HepG2 (cell line): ENCODE measurements around the gene SLC45A3. TPM values are rescaled to one million over a fixed set of nuclear protein-coding genes. Genes with fewer than 3 reads are reported as not detected.

ENCODE experiments used
- ATAC-seq: fragments of 200-7000 bp; cut with Tn5 transposase; 3 replicates; pipeline ENCODE4 v1.9.1; 2020; ENCODE audit warnings: mild to moderate bottlenecking, moderate library complexity
- BruUV-seq: library from RNA; stranded (reverse); fragments of 400-500 nt; replicated peaks from 2 replicates; lab custom pipeline; 2021; lab: Mats Ljungman, UMichigan
- CTCF ChIA-PET: fragments of 300-600 bp; formaldehyde crosslinking; extraction: SDS; loops from one replicate; lab custom pipeline; 2021; ENCODE audit warnings: low total read pairs, inconsistent platforms, low intra/inter-chr PET ratio; lab: Yijun Ruan, JAX
- POLR2A ChIA-PET: fragments of 350-600 bp; sonication (Branson Sonifier 250); formaldehyde crosslinking; loops from one replicate; lab custom pipeline; 2020; ENCODE audit warnings: antibody characterized with exemption, inconsistent platforms; lab: Yijun Ruan, JAX
- DNase-seq: peaks from one replicate; pipeline ENCODE4 v3.0.0-alpha.2; 2015; ENCODE audit warnings: low spot score
- FAIRE-seq: peaks from 3 replicates; lab custom pipeline; 2011; peaks lifted over from hg19 to GRCh38; lab: Jason Lieb, UNC
- H2AFZ ChIP-seq: one replicate; pipeline ENCODE4 v1.6.1; 2011; ENCODE audit warnings: low read length, inconsistent platforms
- H3K27ac ChIP-seq: fragments of 300-600 bp; 3 replicates; pipeline ENCODE4 v1.8.0; 2011; ENCODE audit warnings: mixed run types, mild to moderate bottlenecking, mixed read lengths, low read length, inconsistent platforms; ENCODE audit not compliant: insufficient read depth; ENCODE audit errors: extremely low read length
- H3K27me3 ChIP-seq, 2 experiments: fragments of 200-600 bp in 1 of 2; 2 replicates in 1 of 2; 3 replicates in 1 of 2; pipeline versions ENCODE4 v1.6.0 to v1.8.0; 2011; ENCODE audit warnings: low read length in 2 of 2, mild to moderate bottlenecking in 2 of 2, moderate library complexity in 2 of 2, inconsistent platforms in 1 of 2; ENCODE audit not compliant: insufficient read depth in 2 of 2, control insufficient read depth in 1 of 2
- H3K36me3 ChIP-seq, 2 experiments: fragments of 200-600 bp in 1 of 2; replicated peaks in 1 of 2; 2 replicates in 1 of 2; 3 replicates in 1 of 2; pipeline versions ENCODE4 v1.5.1 to v1.8.0; 2011; ENCODE audit warnings: low read length in 2 of 2, inconsistent platforms in 1 of 2; ENCODE audit not compliant: insufficient read depth in 2 of 2, control insufficient read depth in 1 of 2
- H3K4me1 ChIP-seq: 2 replicates; pipeline ENCODE4 v1.5.1; 2012; ENCODE audit warnings: low read length, inconsistent platforms; ENCODE audit not compliant: insufficient read depth
- H3K4me2 ChIP-seq: 2 replicates; pipeline ENCODE4 v1.6.0; 2011; ENCODE audit warnings: low read depth, low read length, inconsistent platforms
- H3K4me3 ChIP-seq, 3 experiments: fragments of 200-600 bp in 1 of 3; sonication (generic), shearing (Covaris generic) in 1 of 3; replicated peaks in 1 of 3; 2 replicates each; pipeline ENCODE4 v1.5.1; 2011 to 2016; ENCODE audit warnings: low read length in 3 of 3, inconsistent platforms in 2 of 3, low read depth in 2 of 3, mild to moderate bottlenecking in 2 of 3, control low read depth in 1 of 3, mixed read lengths in 1 of 3; ENCODE audit not compliant: insufficient read depth in 1 of 3
- H3K79me2 ChIP-seq: one replicate; pipeline ENCODE4 v1.6.1; 2011; ENCODE audit warnings: low read length, inconsistent platforms; ENCODE audit not compliant: insufficient read depth
- H3K9ac ChIP-seq: 2 replicates; pipeline ENCODE4 v1.6.0; 2011; ENCODE audit warnings: mild to moderate bottlenecking, low read depth, low read length, inconsistent platforms; ENCODE audit not compliant: insufficient read depth
- H3K9me3 ChIP-seq: 2 replicates; pipeline ENCODE4 v1.5.1; 2012; ENCODE audit warnings: mild to moderate bottlenecking, low read length
- H4K20me1 ChIP-seq: 2 replicates; pipeline ENCODE4 v1.6.0; 2011; ENCODE audit warnings: inconsistent platforms, mild to moderate bottlenecking, low read length, moderate library complexity; ENCODE audit not compliant: insufficient read depth
- ARID5B ChIP-seq: IDR thresholded peaks from 2 replicates; pipeline ENCODE4 v1.4.0; 2020; ENCODE audit warnings: mild to moderate bottlenecking, missing genetic modification reagents
- ATF3 ChIP-seq: sonication (generic); formaldehyde crosslinking; IDR thresholded peaks from 2 replicates; pipeline ENCODE4 v1.4.0; 2020; ENCODE audit warnings: missing genetic modification reagents
- ETV5 ChIP-seq: IDR thresholded peaks from 2 replicates; pipeline ENCODE4 v1.6.1; 2018; ENCODE audit warnings: missing biosample characterization, missing genetic modification reagents, inconsistent platforms, borderline replicate concordance
- NR2C2 ChIP-seq: sonication (generic); formaldehyde crosslinking; IDR thresholded peaks from 2 replicates; pipeline ENCODE4 v1.4.0; 2020; ENCODE audit warnings: missing genetic modification reagents, mild to moderate bottlenecking, moderate library complexity, borderline replicate concordance
- RXRB ChIP-seq: IDR thresholded peaks from 2 replicates; pipeline ENCODE4 v1.6.1; 2016; ENCODE audit warnings: borderline replicate concordance, missing genetic modification reagents, missing compliant biosample characterization
- SNAPC2 ChIP-seq: sonication (generic); formaldehyde crosslinking; IDR thresholded peaks from 2 replicates; pipeline ENCODE4 v1.8.1; 2022; ENCODE audit warnings: mild to moderate bottlenecking, missing genetic modification reagents
- ZNF616 ChIP-seq: sonication (generic); formaldehyde crosslinking; IDR thresholded peaks from 2 replicates; pipeline ENCODE4 v1.5.0; 2020; ENCODE audit warnings: low read depth, mild to moderate bottlenecking, missing genetic modification reagents
- WGBS: methylation state at CpG from one replicate; pipeline ENCODE4 v1.1.6; 2017; ENCODE audit warnings: low lambda C conversion rate; 5-methylcytosine and 5-hydroxymethylcytosine counted together
- in situ Hi-C: cut with HindIII; loops from 2 replicates; pipeline ENCODE4 v1.10.0; 2017; ENCODE audit warnings: low pct_unique_long_range_greater_than_20kb; ENCODE audit not compliant: extremely low pct_ligation_motif_present
- intact Hi-C: fragments of 100-400 bp; cut with micrococcal nuclease; formaldehyde crosslinking; loops from one replicate; pipeline ENCODE4 v1.10.0; 2022; ENCODE audit not compliant: unreplicated experiment
- polyA plus RNA-seq, 8 experiments: library from polyadenylated mRNA; depleted of rRNA in 3 of 8; stranded (reverse) in 7 of 8; unstranded in 1 of 8; fragments of >200 nt; fragmentation: Illumina TruSeq in 4 of 8; extraction: Trizol in 4 of 8; gene quantifications; 2 replicates each; pipeline versions ENCODE4 v1.2.1 to v1.2.3, GENCODE V29; 2011 to 2016; ENCODE audit warnings: low read depth in 4 of 8, missing spikeins in 1 of 8, mixed read lengths in 1 of 8; ENCODE audit not compliant: insufficient read depth in 1 of 8
- total RNA-seq, 5 experiments: library from RNA; depleted of rRNA; stranded (reverse); fragments of >200 nt; fragmentation: Illumina TruSeq; extraction: Trizol; gene quantifications; 2 replicates each; pipeline ENCODE4 v1.2.3, GENCODE V29; 2016; ENCODE audit warnings: low read depth in 1 of 5
- TF ChIP-seq, protein P1 (sequence below): sonication (generic); formaldehyde crosslinking; IDR thresholded peaks from 2 replicates; pipeline ENCODE4 v1.5.0; 2020; ENCODE audit warnings: mild to moderate bottlenecking, missing genetic modification reagents
- TF ChIP-seq, protein P2 (sequence below): sonication (generic); formaldehyde crosslinking; IDR thresholded peaks from 2 replicates; pipeline ENCODE4 v1.4.0; 2020; ENCODE audit warnings: mild to moderate bottlenecking, missing genetic modification reagents

Gene SLC45A3
- total and polyA plus RNA-seq, 2 of the 13 experiments (the other 11 are each of a cell fraction or from before 2014, with no cell fraction given) = 3.4 to 4.1 TPM

DNA sequence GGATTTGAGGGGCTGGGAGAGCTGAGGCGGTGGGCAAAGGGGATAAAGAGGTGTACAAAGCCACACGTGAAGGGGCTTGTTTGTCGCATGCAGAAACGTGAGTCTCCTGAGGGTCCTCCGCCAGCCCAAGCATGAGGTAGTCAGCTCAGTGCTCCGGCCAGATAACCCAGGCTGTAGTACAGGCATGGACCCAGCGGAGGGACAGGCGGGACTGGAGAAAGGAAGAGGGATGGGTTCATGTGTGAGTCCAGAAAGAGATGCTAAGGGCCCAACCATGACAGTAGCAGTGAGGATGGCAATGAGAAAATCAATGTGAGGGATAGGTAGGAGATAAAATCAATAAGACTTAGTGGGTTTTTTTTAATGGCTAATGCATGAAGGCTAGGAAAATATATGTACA, 34.8 kb downstream of the SLC45A3 start (continued):
- TF ChIP-seq, protein P1, sequence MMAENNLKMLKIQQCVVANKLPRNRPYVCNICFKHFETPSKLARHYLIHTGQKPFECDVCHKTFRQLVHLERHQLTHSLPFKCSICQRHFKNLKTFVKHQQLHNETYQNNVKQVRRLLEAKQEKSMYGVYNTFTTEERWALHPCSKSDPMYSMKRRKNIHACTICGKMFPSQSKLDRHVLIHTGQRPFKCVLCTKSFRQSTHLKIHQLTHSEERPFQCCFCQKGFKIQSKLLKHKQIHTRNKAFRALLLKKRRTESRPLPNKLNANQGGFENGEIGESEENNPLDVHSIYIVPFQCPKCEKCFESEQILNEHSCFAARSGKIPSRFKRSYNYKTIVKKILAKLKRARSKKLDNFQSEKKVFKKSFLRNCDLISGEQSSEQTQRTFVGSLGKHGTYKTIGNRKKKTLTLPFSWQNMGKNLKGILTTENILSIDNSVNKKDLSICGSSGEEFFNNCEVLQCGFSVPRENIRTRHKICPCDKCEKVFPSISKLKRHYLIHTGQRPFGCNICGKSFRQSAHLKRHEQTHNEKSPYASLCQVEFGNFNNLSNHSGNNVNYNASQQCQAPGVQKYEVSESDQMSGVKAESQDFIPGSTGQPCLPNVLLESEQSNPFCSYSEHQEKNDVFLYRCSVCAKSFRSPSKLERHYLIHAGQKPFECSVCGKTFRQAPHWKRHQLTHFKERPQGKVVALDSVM (CRISPR knock-in tag) = no peak
- TF ChIP-seq, protein P2, sequence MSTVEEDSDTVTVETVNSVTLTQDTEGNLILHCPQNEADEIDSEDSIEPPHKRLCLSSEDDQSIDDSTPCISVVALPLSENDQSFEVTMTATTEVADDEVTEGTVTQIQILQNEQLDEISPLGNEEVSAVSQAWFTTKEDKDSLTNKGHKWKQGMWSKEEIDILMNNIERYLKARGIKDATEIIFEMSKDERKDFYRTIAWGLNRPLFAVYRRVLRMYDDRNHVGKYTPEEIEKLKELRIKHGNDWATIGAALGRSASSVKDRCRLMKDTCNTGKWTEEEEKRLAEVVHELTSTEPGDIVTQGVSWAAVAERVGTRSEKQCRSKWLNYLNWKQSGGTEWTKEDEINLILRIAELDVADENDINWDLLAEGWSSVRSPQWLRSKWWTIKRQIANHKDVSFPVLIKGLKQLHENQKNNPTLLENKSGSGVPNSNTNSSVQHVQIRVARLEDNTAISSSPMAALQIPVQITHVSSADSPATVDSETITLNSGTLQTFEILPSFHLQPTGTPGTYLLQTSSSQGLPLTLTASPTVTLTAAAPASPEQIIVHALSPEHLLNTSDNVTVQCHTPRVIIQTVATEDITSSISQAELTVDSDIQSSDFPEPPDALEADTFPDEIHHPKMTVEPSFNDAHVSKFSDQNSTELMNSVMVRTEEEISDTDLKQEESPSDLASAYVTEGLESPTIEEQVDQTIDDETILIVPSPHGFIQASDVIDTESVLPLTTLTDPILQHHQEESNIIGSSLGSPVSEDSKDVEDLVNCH (CRISPR knock-in tag) = no peak
- no peak for TF ChIP-seq ZNF616 (CRISPR knock-in tag)
- TF ChIP-seq ATF3 (CRISPR knock-in tag) = no peak
- TF ChIP-seq, all 625 proteins: peak for 0

- H4K20me1 ChIP-seq = no peaks in the 10 kb centered on the region
- ChIA-PET POLR2A (interaction anchor here (1.0 to 5.9 kb wide), 2 partner anchors 11 to 16 kb away, joined by 3 to 34 read pairs; partner anchors contain the start of gene ELK4), CTCF (no interaction called here)
- peak; percentile 68 for FAIRE-seq
- no peak overlapping the region for H2AFZ ChIP-seq
- in situ Hi-C loops (no loop called here), intact Hi-C loops (no loop called here)
- H3K27me3 ChIP-seq = no peaks in the 10 kb centered on the region
- H3K27ac ChIP-seq = peak overlapping the region; percentile 46
- peaks cover 83% of the 10 kb centered on the region for H3K4me1 ChIP-seq
- no peaks in the 10 kb centered on the region for H3K9me3 ChIP-seq
- WGBS = 12% methylated on average over 2 of the region's 2 CpGs
- H3K9ac ChIP-seq = 0 out of 2 replicates have a peak overlapping the region, but pooled peaks have one; percentile 21
- H3K79me2 ChIP-seq = no peaks in the 10 kb centered on the region
- no TSS peak for BruUV-seq
- H3K4me2 ChIP-seq = peak overlapping the region; percentile 49
- ATAC-seq = peak; percentile 61
- peak overlapping the region in 1 of 3 experiments; percentile 5; a peak in 1 of 6 replicates for H3K4me3 ChIP-seq
- peak; percentile 39 for DNase-seq
- no peaks in the 10 kb centered on the region for H3K36me3 ChIP-seq
- TF ChIP-seq ETV5 (CRISPR knock-in tag) (peak; percentile 91; the same call in 1 of the 2 replicates), SNAPC2 (0 out of 2 replicates have a peak, but pooled peaks have one; percentile 29), NR2C2 (no peak), RXRB (CRISPR knock-in tag) (peak; percentile 42; the same call in 1 of the 2 replicates), ARID5B (CRISPR knock-in tag) (peak; percentile 59)
Measured at GRCh38 chr1:205642679-205643307, 37.5 kb downstream of the SLC45A3 start.
